LNCaP clone FGC (cell line): ENCODE measurements around the gene FAM120B.

Source experiments
- DNase-seq: peaks from one replicate; pipeline ENCODE4 v3.0.0-alpha.2; 2011; ENCODE audit warnings: low read depth
- H3K4me3 ChIP-seq: 2 replicates; pipeline ENCODE4 v1.5.1; 2011; ENCODE audit warnings: mild to moderate bottlenecking, low read depth, low read length, control low read depth
- CTCF ChIP-seq: IDR thresholded peaks from 2 replicates; pipeline ENCODE4 v1.5.1; 2012; ENCODE audit warnings: mild to moderate bottlenecking; ENCODE audit not compliant: control insufficient read depth, insufficient read depth; ENCODE audit errors: extremely low read depth

Gene FAM120B

GRCh38 chr6:170369403-170369802 is 62.8 kb downstream of the FAM120B start:
- TF ChIP-seq CTCF: no peak
- DNase-seq: no peak
- H3K4me3 ChIP-seq: no peak overlapping the region

- no peak for DNase-seq
- H3K4me3 ChIP-seq: no peak overlapping the region
- TF ChIP-seq CTCF: no peak
Observed at GRCh38 chr6:170370416-170370815, 63.9 kb downstream of the FAM120B start.

DNA sequence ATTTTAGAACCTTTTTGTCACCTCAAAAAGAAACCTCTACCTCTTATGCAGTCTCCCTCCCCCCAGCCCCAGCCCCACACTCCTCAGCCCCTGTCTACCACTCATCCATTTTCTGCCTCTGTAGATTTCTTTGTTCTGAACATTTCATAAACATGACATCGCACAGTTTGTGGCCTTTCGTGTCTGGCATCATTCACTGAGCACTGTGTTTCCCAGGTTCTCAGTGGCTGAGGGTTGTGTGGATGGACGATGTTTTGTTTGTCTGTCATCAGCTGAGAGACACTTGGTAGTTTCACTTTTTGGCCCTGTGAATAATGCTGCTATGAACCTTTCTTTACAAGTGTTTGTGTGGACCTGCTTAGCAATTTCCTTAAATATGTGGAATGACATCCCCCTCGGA is 64.5 kb downstream of the FAM120B start:
- TF ChIP-seq CTCF: no peak
- no peak for DNase-seq
- no peak overlapping the region for H3K4me3 ChIP-seq

- TF ChIP-seq CTCF: no peak
- no peak overlapping the region for H3K4me3 ChIP-seq
- no peak for DNase-seq
Observed at GRCh38 chr6:170371588-170371987, 65.0 kb downstream of the FAM120B start.

DNA sequence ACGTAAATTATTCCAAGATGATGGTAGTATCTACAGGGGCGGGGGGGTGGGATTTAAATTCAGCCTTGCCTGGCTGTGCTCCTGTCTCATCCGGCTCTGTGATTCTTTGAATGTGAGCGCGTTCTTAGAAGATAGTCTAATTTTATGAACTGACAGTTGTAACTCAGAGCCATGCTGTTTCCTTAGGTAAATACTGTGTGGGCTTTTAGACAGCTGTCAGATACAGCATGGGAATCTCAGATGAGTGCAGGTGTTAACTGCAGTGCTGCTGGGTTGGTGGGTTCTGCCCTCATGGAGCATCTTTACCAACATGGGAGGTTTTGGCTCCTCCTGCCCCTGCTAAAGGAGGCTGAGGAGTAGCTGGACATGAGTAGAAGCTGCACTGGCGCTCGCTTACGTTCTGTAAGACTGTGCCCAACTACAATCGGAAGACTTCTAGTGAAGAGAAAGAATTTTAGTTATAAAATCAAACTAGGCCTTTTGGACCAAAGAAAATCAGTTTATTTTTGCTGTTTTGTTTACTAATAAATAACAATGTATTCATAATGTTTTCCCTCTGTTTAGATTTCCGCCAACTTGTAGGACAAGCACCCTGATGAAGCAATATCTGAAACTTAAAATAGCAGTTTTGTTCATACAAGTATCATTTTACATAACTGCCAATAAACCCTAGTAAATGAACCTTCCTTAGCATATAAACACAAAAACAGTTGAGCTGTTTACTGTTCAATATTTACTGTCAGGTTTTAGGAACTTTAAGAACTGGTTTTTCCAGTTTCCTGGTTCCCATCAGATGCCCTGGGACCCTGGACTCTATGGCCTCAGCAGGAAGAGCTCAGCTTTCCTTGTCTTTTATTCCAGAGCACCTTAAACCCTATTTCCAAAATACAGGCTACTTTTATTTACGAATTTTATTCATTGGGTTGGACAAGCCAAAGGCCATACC is 66.1 kb downstream of the FAM120B start:
- TF ChIP-seq CTCF: no peak

GRCh38 chr6:170374571-170375444 is 68.2 kb downstream of the FAM120B start:
- no peak for TF ChIP-seq CTCF
- DNase-seq: no peak
- no peak overlapping the region for H3K4me3 ChIP-seq

More for the DNA sequence above, 66.1 kb downstream of the FAM120B start:
- H3K4me3 ChIP-seq: peak overlapping the region; percentile 42
- DNase-seq: peak; percentile 82
